Measurements from ENCODE around the gene GPR132. TPM values are rescaled to one million over a fixed set of nuclear protein-coding genes. Genes with fewer than 3 reads are reported as not detected.
"Not testable (repeated sequence)": the region's sequence is repeated elsewhere in the genome, so short reads cannot be mapped to it uniquely, and the experiment has no call there.

The GPR132 gene
- total and polyA plus RNA-seq, 12 donors = 0.19 to 4.1 (median 0.82) TPM

DNA sequence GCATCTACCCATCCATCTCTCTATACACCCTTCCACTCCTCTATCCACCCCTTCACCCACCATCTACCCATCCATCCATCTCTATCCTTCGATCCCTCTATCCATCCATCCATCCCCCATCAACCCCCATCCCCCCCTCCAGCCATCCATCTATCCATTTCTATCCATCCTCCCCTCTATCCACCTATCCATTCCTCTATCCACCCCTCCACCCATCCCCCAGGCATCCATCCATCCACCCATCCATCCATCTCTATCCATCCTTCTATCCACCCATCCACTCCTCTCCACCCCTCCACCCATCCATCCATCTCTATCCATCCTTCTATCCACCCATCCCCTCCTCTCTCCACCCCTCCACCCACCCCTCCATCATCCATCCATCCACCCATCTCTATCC lies 17.5 kb upstream of the GPR132 start:
- Histone ChIP-seq H3K27ac (no peak overlapping the region), H3K9me3 (no peaks in the 10 kb centered on the region), H3K36me3 (no peaks in the 10 kb centered on the region), H3K4me3 (no peak overlapping the region), H3K27me3 (peaks cover 0 to 11% (median 1%) of the 10 kb centered on the region in 7 donors), H3K4me1 (peaks cover 0 to 14% (median 11%) of the 10 kb centered on the region in 9 donors)
- 92 to 95% methylated on average over 1 of the region's 1 CpG for whole genome bisulfite sequencing, 2 donors
- TF ChIP-seq, protein P1, sequence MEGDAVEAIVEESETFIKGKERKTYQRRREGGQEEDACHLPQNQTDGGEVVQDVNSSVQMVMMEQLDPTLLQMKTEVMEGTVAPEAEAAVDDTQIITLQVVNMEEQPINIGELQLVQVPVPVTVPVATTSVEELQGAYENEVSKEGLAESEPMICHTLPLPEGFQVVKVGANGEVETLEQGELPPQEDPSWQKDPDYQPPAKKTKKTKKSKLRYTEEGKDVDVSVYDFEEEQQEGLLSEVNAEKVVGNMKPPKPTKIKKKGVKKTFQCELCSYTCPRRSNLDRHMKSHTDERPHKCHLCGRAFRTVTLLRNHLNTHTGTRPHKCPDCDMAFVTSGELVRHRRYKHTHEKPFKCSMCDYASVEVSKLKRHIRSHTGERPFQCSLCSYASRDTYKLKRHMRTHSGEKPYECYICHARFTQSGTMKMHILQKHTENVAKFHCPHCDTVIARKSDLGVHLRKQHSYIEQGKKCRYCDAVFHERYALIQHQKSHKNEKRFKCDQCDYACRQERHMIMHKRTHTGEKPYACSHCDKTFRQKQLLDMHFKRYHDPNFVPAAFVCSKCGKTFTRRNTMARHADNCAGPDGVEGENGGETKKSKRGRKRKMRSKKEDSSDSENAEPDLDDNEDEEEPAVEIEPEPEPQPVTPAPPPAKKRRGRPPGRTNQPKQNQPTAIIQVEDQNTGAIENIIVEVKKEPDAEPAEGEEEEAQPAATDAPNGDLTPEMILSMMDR (IDR thresholded peaks at IDR 0.05) = no peak
- DNase-seq (no peak), ATAC-seq (no peak)
- intact Hi-C loops (cut with DNase I) = no loop called here

GRCh38 chr14:105081473-105081872 lies 16.2 kb upstream of the GPR132 start:
- 87 to 88% methylated on average over 8 of the region's 8 CpGs for WGBS, 2 donors
- intact Hi-C loops (cut with DNase I); DNase-seq; H3K4me3 ChIP-seq; H3K36me3 ChIP-seq; ATAC-seq; H3K27ac ChIP-seq; H3K9me3 ChIP-seq: not testable (repeated sequence)
- Histone ChIP-seq H3K4me1 (peaks cover 0 to 11% (median 9%) of the 10 kb centered on the region in 9 donors), H3K27me3 (peaks cover 0 to 11% (median 0%) of the 10 kb centered on the region in 7 donors)

- intact Hi-C loops (cut with DNase I) = no loop called here
- Histone ChIP-seq H3K27ac (no peak overlapping the region), H3K9me3 (no peaks in the 10 kb centered on the region), H3K4me1 (peaks cover 7 to 21% (median 20%) of the 10 kb centered on the region in 9 donors), H3K27me3 (peaks cover 0 to 23% (median 0%) of the 10 kb centered on the region in 7 donors), H3K4me3 (no peak overlapping the region), H3K36me3 (no peaks in the 10 kb centered on the region)
- WGBS, 2 donors = 93% methylated on average over 17 of the region's 17 CpGs
- ATAC-seq (no peak), DNase-seq (no peak)
- TF ChIP-seq, protein P1 (IDR thresholded peaks at IDR 0.05) = no peak
Observed at GRCh38 chr14:105080161-105080560, 14.9 kb upstream of the GPR132 start.

GRCh38 chr14:105078294-105078693 lies 13.1 kb upstream of the GPR132 start:
- intact Hi-C loops (cut with DNase I) = no loop called here
- H3K36me3 ChIP-seq = no peaks in the 10 kb centered on the region
- no peak for DNase-seq
- no peak overlapping the region for H3K27ac ChIP-seq
- WGBS, 2 donors = 88 to 100% methylated on average over 1 of the region's 1 CpG
- no peak overlapping the region for H3K4me3 ChIP-seq
- TF ChIP-seq, protein P1 (IDR thresholded peaks at IDR 0.05) = no peak
- H3K4me1 ChIP-seq = peaks cover 10 to 29% (median 23%) of the 10 kb centered on the region in 9 donors
- ATAC-seq = no peak
- H3K9me3 ChIP-seq = no peaks in the 10 kb centered on the region
- peaks cover 0 to 34% (median 15%) of the 10 kb centered on the region in 7 donors for H3K27me3 ChIP-seq

DNA sequence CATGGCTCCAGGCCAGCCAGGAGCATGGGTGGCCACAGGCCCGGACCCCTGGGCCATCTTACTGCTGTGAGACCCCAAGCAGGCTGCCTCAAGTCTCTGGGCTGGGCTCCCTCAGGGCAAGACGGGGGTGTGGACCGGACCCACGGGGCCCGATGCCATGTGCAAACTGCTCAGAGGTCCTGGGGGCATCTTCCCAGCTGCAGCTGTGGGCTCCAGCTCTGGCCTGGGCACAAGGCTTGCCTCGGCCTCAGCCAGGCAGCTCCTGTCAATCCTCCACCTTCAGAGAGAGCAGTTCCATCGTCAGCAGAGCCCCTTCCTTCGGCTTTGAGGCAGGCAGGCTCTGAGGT lies 12.4 kb upstream of the GPR132 start:
- WGBS, 2 donors = 74 to 79% methylated on average over 8 of the region's 8 CpGs
- H3K27ac ChIP-seq = no peak overlapping the region
- TF ChIP-seq, protein P1 (IDR thresholded peaks at IDR 0.05) = no peak
- H3K36me3 ChIP-seq = no peaks in the 10 kb centered on the region
- H3K4me3 ChIP-seq = no peak overlapping the region
- peaks cover 10 to 29% (median 23%) of the 10 kb centered on the region in 9 donors for H3K4me1 ChIP-seq
- peaks cover 0 to 41% (median 19%) of the 10 kb centered on the region in 7 donors for H3K27me3 ChIP-seq
- no peaks in the 10 kb centered on the region for H3K9me3 ChIP-seq
- no peak for ATAC-seq
- intact Hi-C loops (cut with DNase I) = no loop called here
- DNase-seq = no peak

All from heart right ventricle (tissue), 16 donors.